ENCODE data around the gene FMN2. TPM values are rescaled to one million over a fixed set of nuclear protein-coding genes. Genes with fewer than 3 reads are reported as not detected.
A peak's percentile ranks its signal among the peaks of the same experiment; 100 is the strongest.

Gene FMN2
- total RNA-seq, 1 experiment from 2014 or later: 0.59 TPM

GRCh38 chr1:240312872-240313271 lies 221.2 kb downstream of the FMN2 start:
- Histone ChIP-seq H3K14ac (ENCODE audit: insufficient read depth, low read length) (no peak overlapping the region), H3K23me2 (ENCODE audit: insufficient read length, low read depth, low read length, poor library complexity, severe bottlenecking) (no peaks in the 10 kb centered on the region), H4K20me1 (ENCODE audit: control insufficient read depth, insufficient read depth, insufficient read length) (no peaks in the 10 kb centered on the region), H3K56ac (ENCODE audit: insufficient read length, low read depth, low read length) (no peak overlapping the region), H3K27ac (ENCODE audit: insufficient read length, low read depth, low read length) (no peak overlapping the region), H3K27me3 (ENCODE audit: insufficient read depth, low read length) (no peaks in the 10 kb centered on the region), H3K9me3 (ENCODE audit: control insufficient read depth, low read depth, low read length) (no peaks in the 10 kb centered on the region), H2BK120ac (ENCODE audit: low read depth, low read length, poor library complexity, severe bottlenecking) (no peak overlapping the region), H4K5ac (ENCODE audit: insufficient read length, low read depth, low read length) (no peak overlapping the region), H3K4me1 (ENCODE audit: insufficient read depth, low read length) (peaks cover 3% of the 10 kb centered on the region; the same call in 1 of the 2 replicates), H2BK5ac (ENCODE audit: insufficient read length, low read length) (no peak overlapping the region), H3T11ph (ENCODE audit: low read length) (no peak overlapping the region), H3K79me2 (ENCODE audit: insufficient read depth, low read length) (no peaks in the 10 kb centered on the region), H3K79me1 (ENCODE audit: insufficient read depth, low read depth, low read length, poor library complexity, severe bottlenecking) (no peaks in the 10 kb centered on the region), H3K9ac (ENCODE audit: extremely low read depth, insufficient read length, low read length) (no peak overlapping the region), H3K4ac (ENCODE audit: low read depth, low read length) (no peak overlapping the region), H4K8ac (replicated peaks; ENCODE audit: insufficient read length, low read depth, low read length) (no peak overlapping the region), H3K4me2 (ENCODE audit: insufficient read depth, insufficient read length, low read length) (no peak overlapping the region), H2BK20ac (ENCODE audit: low read depth, low read length, poor library complexity, severe bottlenecking) (no peak overlapping the region), H3K18ac (ENCODE audit: insufficient read length, low read depth, low read length) (no peak overlapping the region), H2BK15ac (ENCODE audit: low read depth, low read length) (no peak overlapping the region), H3K23ac (ENCODE audit: insufficient read length, low read depth, low read length) (no peak overlapping the region), H2AFZ (ENCODE audit: low read length) (no peak overlapping the region), H2AK5ac (ENCODE audit: insufficient read length, low read length) (no peak overlapping the region), H4K91ac (ENCODE audit: insufficient read length, low read depth, low read length) (no peak overlapping the region), H2BK12ac (ENCODE audit: insufficient read length, low read depth, low read length) (no peak overlapping the region)
- peak overlapping the region in 1 of 3 experiments; percentile 10; a peak in 1 of 7 replicates for H3K27ac Mint-ChIP-seq
- no CpG with 5 or more reads among the region's 3 CpGs for WGBS (ENCODE audit: extremely low coverage, insufficient read length, low lambda C conversion rate)
- H3K4me3 Mint-ChIP-seq: no peak overlapping the region
- H3K4me1 Mint-ChIP-seq: peaks cover 25 to 29% of the 10 kb centered on the region in 2 experiments
- no peaks in the 10 kb centered on the region for H3K36me3 Mint-ChIP-seq (ENCODE audit: insufficient read depth in 1 of 3, low read depth in 3 of 3)
- DNase-seq: no peak
- TF ChIP-seq, protein P1, sequence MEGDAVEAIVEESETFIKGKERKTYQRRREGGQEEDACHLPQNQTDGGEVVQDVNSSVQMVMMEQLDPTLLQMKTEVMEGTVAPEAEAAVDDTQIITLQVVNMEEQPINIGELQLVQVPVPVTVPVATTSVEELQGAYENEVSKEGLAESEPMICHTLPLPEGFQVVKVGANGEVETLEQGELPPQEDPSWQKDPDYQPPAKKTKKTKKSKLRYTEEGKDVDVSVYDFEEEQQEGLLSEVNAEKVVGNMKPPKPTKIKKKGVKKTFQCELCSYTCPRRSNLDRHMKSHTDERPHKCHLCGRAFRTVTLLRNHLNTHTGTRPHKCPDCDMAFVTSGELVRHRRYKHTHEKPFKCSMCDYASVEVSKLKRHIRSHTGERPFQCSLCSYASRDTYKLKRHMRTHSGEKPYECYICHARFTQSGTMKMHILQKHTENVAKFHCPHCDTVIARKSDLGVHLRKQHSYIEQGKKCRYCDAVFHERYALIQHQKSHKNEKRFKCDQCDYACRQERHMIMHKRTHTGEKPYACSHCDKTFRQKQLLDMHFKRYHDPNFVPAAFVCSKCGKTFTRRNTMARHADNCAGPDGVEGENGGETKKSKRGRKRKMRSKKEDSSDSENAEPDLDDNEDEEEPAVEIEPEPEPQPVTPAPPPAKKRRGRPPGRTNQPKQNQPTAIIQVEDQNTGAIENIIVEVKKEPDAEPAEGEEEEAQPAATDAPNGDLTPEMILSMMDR (conservative IDR thresholded peaks at IDR 0.05): no peak
- no peaks in the 10 kb centered on the region for H3K27me3 Mint-ChIP-seq (ENCODE audit: low read depth)
- no peaks in the 10 kb centered on the region for H3K9me3 Mint-ChIP-seq
